GM12874 (cell line): ENCODE data around the gene FBLN2.

Experiments used
- CTCF ChIP-seq: IDR thresholded peaks from 2 replicates; pipeline ENCODE4 v1.5.1; 2011; ENCODE audit warnings: low read depth, mild to moderate bottlenecking, control low read depth, low read length, moderate library complexity; ENCODE audit not compliant: insufficient read depth

FBLN2 gene

GRCh38 chr3:13653631-13654279, 104.8 kb downstream of the FBLN2 start:
- TF ChIP-seq CTCF, result no peak

GRCh38 chr3:13654330-13655060, 105.6 kb downstream of the FBLN2 start:
- no peak for TF ChIP-seq CTCF

GRCh38 chr3:13655061-13655913, 106.4 kb downstream of the FBLN2 start:
- TF ChIP-seq CTCF, result peak; percentile 51; the same call in 1 of the 2 replicates

GRCh38 chr3:13656584-13657301, 107.8 kb downstream of the FBLN2 start:
- no peak for TF ChIP-seq CTCF

- peak; percentile 91 for TF ChIP-seq CTCF
Observed at GRCh38 chr3:13657660-13658435, 108.9 kb downstream of the FBLN2 start.

- TF ChIP-seq CTCF, result no peak
Observed at GRCh38 chr3:13658681-13659080, 109.8 kb downstream of the FBLN2 start.
